Glutamatergic neuron (in vitro differentiated cells): ENCODE data around the gene PIP4K2A. TPM values are rescaled to one million over a fixed set of nuclear protein-coding genes. Genes with fewer than 3 reads are reported as not detected.

Source experiments
- DNase-seq: peaks from one replicate; pipeline ENCODE4 v3.0.0; 2022
- H3K27ac Mint-ChIP-seq: one replicate; pipeline ENCODE4 v1.8.0; 2020; ENCODE audit warnings: mild to moderate bottlenecking, mixed read lengths, inconsistent platforms; ENCODE audit not compliant: unreplicated experiment
- H3K27me3 Mint-ChIP-seq: one replicate; pipeline ENCODE4 v1.8.0; 2020; ENCODE audit warnings: mild to moderate bottlenecking, moderate library complexity, mixed read lengths, inconsistent platforms; ENCODE audit not compliant: unreplicated experiment
- H3K36me3 Mint-ChIP-seq: one replicate; pipeline ENCODE4 v1.8.0; 2020; ENCODE audit warnings: mild to moderate bottlenecking, mixed read lengths, inconsistent platforms; ENCODE audit not compliant: unreplicated experiment
- H3K4me1 Mint-ChIP-seq: one replicate; pipeline ENCODE4 v1.8.0; 2020; ENCODE audit warnings: mild to moderate bottlenecking, low read depth, mixed read lengths, inconsistent platforms; ENCODE audit not compliant: unreplicated experiment
- H3K4me3 Mint-ChIP-seq: one replicate; pipeline ENCODE4 v1.8.0; 2020; ENCODE audit warnings: mild to moderate bottlenecking, mixed read lengths, inconsistent platforms; ENCODE audit not compliant: unreplicated experiment
- H3K9me3 Mint-ChIP-seq: one replicate; pipeline ENCODE4 v1.8.0; 2020; ENCODE audit warnings: mild to moderate bottlenecking, moderate library complexity, mixed read lengths, inconsistent platforms; ENCODE audit not compliant: unreplicated experiment
- CTCF ChIP-seq: fragments of 200-600 bp; sonication (generic); IDR thresholded peaks from one replicate; pipeline ENCODE4 v1.5.0; 2021; ENCODE audit not compliant: partially characterized antibody, unreplicated experiment
- total RNA-seq: library from RNA; stranded (reverse); fragmentation: NEBNext Ultra II Directional; extraction: Animal tissue kit (Norgen Biotek cat#: 25700); gene quantifications from one replicate; pipeline ENCODE4 v1.2.1, GENCODE V29; 2021; ENCODE audit not compliant: unreplicated experiment

Gene PIP4K2A
- total RNA-seq, 1 donor from 2014 or later = 20.7 TPM

DNA sequence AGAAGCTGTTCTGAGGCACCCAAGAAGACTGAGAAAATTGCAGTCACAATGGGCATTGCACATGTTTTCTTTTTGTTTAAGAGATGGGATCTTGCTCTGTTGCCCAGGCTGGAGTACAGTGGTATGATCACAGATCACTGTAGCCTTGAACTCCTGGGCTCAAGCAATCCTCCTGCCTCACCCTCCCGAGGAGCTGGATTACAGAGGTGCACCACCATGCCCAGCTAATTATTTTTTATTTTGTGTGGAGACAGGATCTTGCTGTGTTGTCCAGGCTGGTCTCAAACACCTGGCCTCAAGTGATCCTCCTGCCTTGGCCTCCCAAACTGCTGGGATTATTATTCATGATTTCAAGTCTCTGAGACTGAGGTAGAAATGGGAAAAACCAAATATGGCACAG, 168.7 kb downstream of the PIP4K2A start:
- TF ChIP-seq CTCF = no peak
- Mint-ChIP-seq H3K4me1 (peaks cover 1% of the 10 kb centered on the region), H3K27ac (no peak overlapping the region), H3K4me3 (no peak overlapping the region), H3K9me3 (no peaks in the 10 kb centered on the region), H3K36me3 (peaks cover 4% of the 10 kb centered on the region), H3K27me3 (no peaks in the 10 kb centered on the region)
- no peak for DNase-seq

GRCh38 chr10:22544325-22545068, 169.9 kb downstream of the PIP4K2A start:
- peaks cover 6% of the 10 kb centered on the region for H3K4me1 Mint-ChIP-seq
- H3K36me3 Mint-ChIP-seq = peaks cover 4% of the 10 kb centered on the region
- DNase-seq = no peak
- H3K4me3 Mint-ChIP-seq = no peak overlapping the region
- no peak overlapping the region for H3K27ac Mint-ChIP-seq
- TF ChIP-seq CTCF = no peak
- no peaks in the 10 kb centered on the region for H3K27me3 Mint-ChIP-seq
- H3K9me3 Mint-ChIP-seq = no peaks in the 10 kb centered on the region

DNA sequence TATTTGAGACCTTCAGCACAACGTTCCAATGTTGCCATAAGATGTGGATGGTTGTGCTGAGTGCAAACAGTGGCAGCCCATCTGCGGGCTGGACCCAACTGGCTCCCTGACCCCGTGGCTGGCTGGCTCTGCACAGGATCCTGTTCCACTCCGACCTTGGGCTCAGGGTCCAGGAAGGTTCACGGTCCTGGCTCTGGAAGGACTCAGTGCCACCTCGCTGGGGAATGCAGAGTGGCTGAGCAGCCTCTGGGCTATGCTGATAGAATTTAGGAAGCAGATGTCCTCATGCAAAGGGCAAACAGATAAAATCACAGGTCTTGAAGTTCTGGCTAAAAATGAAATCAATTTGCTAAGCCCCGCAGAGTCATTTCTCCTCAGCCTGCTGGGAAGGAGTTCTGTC, 171.6 kb downstream of the PIP4K2A start:
- H3K36me3 Mint-ChIP-seq = peaks cover 4% of the 10 kb centered on the region
- H3K4me1 Mint-ChIP-seq = peaks cover 8% of the 10 kb centered on the region
- no peak overlapping the region for H3K27ac Mint-ChIP-seq
- TF ChIP-seq CTCF = no peak
- H3K4me3 Mint-ChIP-seq = no peak overlapping the region
- H3K9me3 Mint-ChIP-seq = no peaks in the 10 kb centered on the region
- no peak for DNase-seq
- no peaks in the 10 kb centered on the region for H3K27me3 Mint-ChIP-seq

DNA sequence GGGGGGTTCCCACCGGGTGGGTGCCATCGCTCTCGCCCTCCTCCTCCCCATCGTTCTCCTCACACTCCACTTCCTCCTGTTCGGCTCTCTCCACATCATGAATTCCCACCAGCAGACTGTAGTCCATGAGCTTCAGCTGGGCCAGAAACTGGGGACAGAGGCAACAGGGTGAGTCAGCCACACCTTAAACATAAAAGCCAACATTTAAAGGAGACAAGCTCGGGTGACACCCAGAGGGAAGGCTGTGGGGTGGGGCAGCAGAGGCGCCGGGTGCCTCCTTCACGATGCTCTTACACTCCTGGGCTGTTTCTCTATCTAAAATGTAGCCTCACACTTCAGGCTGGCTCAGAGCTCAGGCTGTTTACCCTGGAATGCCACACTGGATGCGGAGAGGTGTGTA, 172.5 kb downstream of the PIP4K2A start:
- no peaks in the 10 kb centered on the region for H3K9me3 Mint-ChIP-seq
- H3K4me1 Mint-ChIP-seq = peaks cover 10% of the 10 kb centered on the region
- peaks cover 4% of the 10 kb centered on the region for H3K36me3 Mint-ChIP-seq
- TF ChIP-seq CTCF = no peak
- H3K27me3 Mint-ChIP-seq = no peaks in the 10 kb centered on the region
- H3K27ac Mint-ChIP-seq = no peak overlapping the region
- no peak overlapping the region for H3K4me3 Mint-ChIP-seq
- no peak for DNase-seq

- Mint-ChIP-seq H3K4me1 (peaks cover 10% of the 10 kb centered on the region), H3K36me3 (peaks cover 4% of the 10 kb centered on the region), H3K4me3 (peak overlapping the region; percentile 13), H3K27me3 (no peaks in the 10 kb centered on the region), H3K27ac (peak overlapping the region; percentile 13), H3K9me3 (no peaks in the 10 kb centered on the region)
- TF ChIP-seq CTCF = no peak
- DNase-seq = peak; percentile 38
Measured at GRCh38 chr10:22539579-22540298, 174.6 kb downstream of the PIP4K2A start.
